Measurements from ENCODE around the gene ARRB1.

- TF ChIP-seq POLR2AphosphoS5 (IDR thresholded peaks at IDR 0.05; ENCODE audit: low read depth, low read length) = no peak
- TF ChIP-seq POLR2A (IDR thresholded peaks at IDR 0.05; ENCODE audit: low read depth, low read length) = no peak
These were observed 78.6 kb downstream of the ARRB1 start for GRCh38 chr11:75272821-75273301.

Data from GM12892 (cell line).